Adipocyte (in vitro differentiated cells): ENCODE measurements around the gene RUNX2.
A peak's percentile ranks its signal among the peaks of the same experiment; 100 is the strongest.

Experiments
- DNase-seq: peaks from one replicate; pipeline ENCODE4 v3.0.0-alpha.2; 2015; ENCODE audit warnings: low read depth
- H3K27me3 ChIP-seq: replicated peaks from 2 replicates; pipeline ENCODE4 v1.7.0; 2013; ENCODE audit warnings: mild to moderate bottlenecking, low read length, moderate library complexity; ENCODE audit not compliant: control insufficient read depth, insufficient read depth
- H3K36me3 ChIP-seq: 2 replicates; pipeline ENCODE4 v1.7.0; 2013; ENCODE audit warnings: low read length, mild to moderate bottlenecking, moderate library complexity; ENCODE audit not compliant: control insufficient read depth, insufficient read depth, severe bottlenecking
- H3K4me1 ChIP-seq: 2 replicates; pipeline ENCODE4 v1.7.0; 2013; ENCODE audit warnings: mild to moderate bottlenecking, low read length, moderate library complexity; ENCODE audit not compliant: control insufficient read depth, insufficient read depth
- H3K4me3 ChIP-seq: 2 replicates; pipeline ENCODE4 v1.7.0; 2013; ENCODE audit warnings: mild to moderate bottlenecking, low read length, moderate library complexity
- H3K9ac ChIP-seq: 2 replicates; pipeline ENCODE4 v1.7.0; 2013; ENCODE audit warnings: mild to moderate bottlenecking, low read length, moderate library complexity
- H3K9me3 ChIP-seq: 2 replicates; pipeline ENCODE4 v1.7.0; 2013; ENCODE audit warnings: mild to moderate bottlenecking, low read length, moderate library complexity; ENCODE audit not compliant: control insufficient read depth

The RUNX2 gene

GRCh38 chr6:45647341-45648261 lies 319.5 kb downstream of the RUNX2 start:
- Histone ChIP-seq H3K9me3 (no peaks in the 10 kb centered on the region), H3K27me3 (no peaks in the 10 kb centered on the region), H3K4me3 (no peak overlapping the region), H3K36me3 (no peaks in the 10 kb centered on the region), H3K9ac (no peak overlapping the region), H3K4me1 (peaks cover 12% of the 10 kb centered on the region)
- DNase-seq: no peak

- no peaks in the 10 kb centered on the region for H3K9me3 ChIP-seq
- DNase-seq: no peak
- H3K9ac ChIP-seq: no peak overlapping the region
- no peaks in the 10 kb centered on the region for H3K36me3 ChIP-seq
- H3K4me1 ChIP-seq: peaks cover 12% of the 10 kb centered on the region
- H3K27me3 ChIP-seq: no peaks in the 10 kb centered on the region
- H3K4me3 ChIP-seq: no peak overlapping the region
These were observed 320.1 kb downstream of the RUNX2 start for GRCh38 chr6:45648262-45648620.

- H3K9me3 ChIP-seq: no peaks in the 10 kb centered on the region
- no peak overlapping the region for H3K4me3 ChIP-seq
- H3K9ac ChIP-seq: no peak overlapping the region
- peak; percentile 51 for DNase-seq
- no peaks in the 10 kb centered on the region for H3K27me3 ChIP-seq
- H3K4me1 ChIP-seq: peaks cover 25% of the 10 kb centered on the region
- H3K36me3 ChIP-seq: no peaks in the 10 kb centered on the region
These were observed 322.5 kb downstream of the RUNX2 start for GRCh38 chr6:45650524-45651135.

- Histone ChIP-seq H3K27me3 (no peaks in the 10 kb centered on the region), H3K4me3 (no peak overlapping the region), H3K4me1 (peaks cover 28% of the 10 kb centered on the region), H3K9me3 (no peaks in the 10 kb centered on the region), H3K36me3 (no peaks in the 10 kb centered on the region), H3K9ac (no peak overlapping the region)
- no peak for DNase-seq
These were observed 323.2 kb downstream of the RUNX2 start for GRCh38 chr6:45651301-45651700.

GRCh38 chr6:45652416-45652815 lies 324.3 kb downstream of the RUNX2 start:
- no peak overlapping the region for H3K4me3 ChIP-seq
- peaks cover 32% of the 10 kb centered on the region for H3K4me1 ChIP-seq
- H3K27me3 ChIP-seq: no peaks in the 10 kb centered on the region
- no peak overlapping the region for H3K9ac ChIP-seq
- H3K9me3 ChIP-seq: no peaks in the 10 kb centered on the region
- no peaks in the 10 kb centered on the region for H3K36me3 ChIP-seq
- no peak for DNase-seq

GRCh38 chr6:45653117-45653883 lies 325.2 kb downstream of the RUNX2 start:
- H3K9me3 ChIP-seq: no peaks in the 10 kb centered on the region
- H3K36me3 ChIP-seq: no peaks in the 10 kb centered on the region
- DNase-seq: no peak
- no peaks in the 10 kb centered on the region for H3K27me3 ChIP-seq
- H3K4me3 ChIP-seq: no peak overlapping the region
- peaks cover 32% of the 10 kb centered on the region for H3K4me1 ChIP-seq
- H3K9ac ChIP-seq: no peak overlapping the region

- no peak for DNase-seq
- H3K27me3 ChIP-seq: no peaks in the 10 kb centered on the region
- no peak overlapping the region for H3K4me3 ChIP-seq
- H3K9me3 ChIP-seq: no peaks in the 10 kb centered on the region
- H3K36me3 ChIP-seq: no peaks in the 10 kb centered on the region
- peaks cover 32% of the 10 kb centered on the region for H3K4me1 ChIP-seq
- no peak overlapping the region for H3K9ac ChIP-seq
These were observed 326.5 kb downstream of the RUNX2 start for GRCh38 chr6:45654673-45655072.

- no peaks in the 10 kb centered on the region for H3K9me3 ChIP-seq
- peak; percentile 90 for DNase-seq
- H3K4me3 ChIP-seq: no peak overlapping the region
- peak overlapping the region; percentile 22 for H3K9ac ChIP-seq
- no peaks in the 10 kb centered on the region for H3K27me3 ChIP-seq
- H3K4me1 ChIP-seq: peaks cover 23% of the 10 kb centered on the region
- H3K36me3 ChIP-seq: no peaks in the 10 kb centered on the region
These were observed 327.8 kb downstream of the RUNX2 start for GRCh38 chr6:45655745-45656476.

GRCh38 chr6:45657226-45657625 lies 329.1 kb downstream of the RUNX2 start:
- H3K4me3 ChIP-seq: no peak overlapping the region
- H3K9me3 ChIP-seq: no peaks in the 10 kb centered on the region
- no peaks in the 10 kb centered on the region for H3K27me3 ChIP-seq
- peaks cover 20% of the 10 kb centered on the region for H3K4me1 ChIP-seq
- H3K36me3 ChIP-seq: no peaks in the 10 kb centered on the region
- H3K9ac ChIP-seq: no peak overlapping the region
- DNase-seq: no peak

- DNase-seq: peak; percentile 52
- Histone ChIP-seq H3K36me3 (no peaks in the 10 kb centered on the region), H3K9ac (no peak overlapping the region), H3K27me3 (no peaks in the 10 kb centered on the region), H3K9me3 (no peaks in the 10 kb centered on the region), H3K4me1 (peaks cover 20% of the 10 kb centered on the region), H3K4me3 (no peak overlapping the region)
These were observed 330.3 kb downstream of the RUNX2 start for GRCh38 chr6:45658400-45658799.

- Histone ChIP-seq H3K4me3 (no peak overlapping the region), H3K9me3 (no peaks in the 10 kb centered on the region), H3K9ac (no peak overlapping the region), H3K36me3 (no peaks in the 10 kb centered on the region), H3K27me3 (no peaks in the 10 kb centered on the region), H3K4me1 (peaks cover 20% of the 10 kb centered on the region)
- no peak for DNase-seq
These were observed 330.8 kb downstream of the RUNX2 start for GRCh38 chr6:45658958-45659357.
